Measurements from ENCODE around the gene CNR2. TPM values are rescaled to one million over a fixed set of nuclear protein-coding genes. Genes with fewer than 3 reads are reported as not detected.

CNR2 gene
- total RNA-seq, 1 experiment from 2014 or later = not detected

DNA sequence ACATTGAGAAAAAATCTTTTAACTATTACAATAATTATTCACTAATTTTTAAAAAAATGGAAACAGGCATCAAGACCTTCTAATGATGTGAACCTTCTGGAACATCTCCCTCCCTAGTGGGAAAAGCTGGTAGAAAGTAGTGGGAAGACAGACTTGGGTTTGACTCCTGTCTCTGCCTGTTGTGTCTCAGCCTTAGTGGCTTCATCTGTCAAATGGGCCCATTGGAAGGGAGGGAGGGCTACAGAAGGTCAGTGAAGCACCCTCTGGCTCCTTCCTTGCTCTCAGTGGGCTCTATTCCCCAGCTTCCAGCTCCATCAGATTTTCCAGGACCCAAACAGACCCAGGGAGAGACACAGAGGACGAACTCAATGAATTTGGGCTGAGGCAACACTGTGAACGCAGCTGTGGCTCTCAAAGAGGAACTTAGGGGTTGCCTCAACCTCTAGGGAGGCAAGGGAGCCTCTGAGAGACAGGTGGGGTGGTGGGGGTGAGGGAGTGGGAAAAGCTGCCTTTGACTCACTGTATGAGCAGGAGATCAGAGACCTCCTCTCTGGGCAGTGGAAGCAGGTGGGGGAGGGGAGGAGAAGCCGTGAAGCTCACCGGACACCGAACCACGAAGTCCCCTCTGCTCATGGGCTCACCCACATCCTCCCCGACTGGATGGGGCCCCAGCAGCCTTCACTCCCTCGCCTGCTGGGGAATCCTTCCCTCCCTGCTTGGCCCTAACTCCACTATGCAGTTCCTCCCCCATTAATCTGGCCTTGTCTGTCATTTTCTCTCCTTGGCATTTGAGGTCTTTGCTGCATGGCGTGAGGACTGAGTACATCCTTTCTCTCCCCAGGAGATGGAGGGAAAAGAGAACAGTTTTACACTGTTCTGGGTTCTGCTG, 4.5 kb downstream of the CNR2 start:
- Histone ChIP-seq H3K27me3 (replicated peaks; ENCODE audit: insufficient read depth, low read depth, low read length, poor library complexity) (no peaks in the 10 kb centered on the region), H3K4me1 (ENCODE audit: insufficient read depth, low read length, poor library complexity, severe bottlenecking) (no peaks in the 10 kb centered on the region), H3K4me3 (ENCODE audit: low read depth, low read length, poor library complexity, severe bottlenecking) (no peak overlapping the region), H3K36me3 (ENCODE audit: insufficient read depth, low read length, poor library complexity, severe bottlenecking) (no peaks in the 10 kb centered on the region), H3K9me3 (ENCODE audit: low read depth, low read length, poor library complexity, severe bottlenecking) (no peaks in the 10 kb centered on the region), H3K27ac (ENCODE audit: low read depth, low read length, poor library complexity, severe bottlenecking) (no peak overlapping the region)
- BruUV-seq (replicated peaks) = no TSS peak
- no peak for DNase-seq (ENCODE audit: low spot score)
- intact Hi-C loops (cut with micrococcal nuclease; ENCODE audit: unreplicated experiment) = no loop called here
- ChIA-PET CTCF (no interaction called here), POLR2A (ENCODE audit: low non-redundant PET) (no interaction called here)
- TF ChIP-seq, protein P1, sequence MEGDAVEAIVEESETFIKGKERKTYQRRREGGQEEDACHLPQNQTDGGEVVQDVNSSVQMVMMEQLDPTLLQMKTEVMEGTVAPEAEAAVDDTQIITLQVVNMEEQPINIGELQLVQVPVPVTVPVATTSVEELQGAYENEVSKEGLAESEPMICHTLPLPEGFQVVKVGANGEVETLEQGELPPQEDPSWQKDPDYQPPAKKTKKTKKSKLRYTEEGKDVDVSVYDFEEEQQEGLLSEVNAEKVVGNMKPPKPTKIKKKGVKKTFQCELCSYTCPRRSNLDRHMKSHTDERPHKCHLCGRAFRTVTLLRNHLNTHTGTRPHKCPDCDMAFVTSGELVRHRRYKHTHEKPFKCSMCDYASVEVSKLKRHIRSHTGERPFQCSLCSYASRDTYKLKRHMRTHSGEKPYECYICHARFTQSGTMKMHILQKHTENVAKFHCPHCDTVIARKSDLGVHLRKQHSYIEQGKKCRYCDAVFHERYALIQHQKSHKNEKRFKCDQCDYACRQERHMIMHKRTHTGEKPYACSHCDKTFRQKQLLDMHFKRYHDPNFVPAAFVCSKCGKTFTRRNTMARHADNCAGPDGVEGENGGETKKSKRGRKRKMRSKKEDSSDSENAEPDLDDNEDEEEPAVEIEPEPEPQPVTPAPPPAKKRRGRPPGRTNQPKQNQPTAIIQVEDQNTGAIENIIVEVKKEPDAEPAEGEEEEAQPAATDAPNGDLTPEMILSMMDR (conservative IDR thresholded peaks at IDR 0.05; ENCODE audit: low read depth, low read length) = no peak
- no peak for TF ChIP-seq EZH2 (IDR thresholded peaks at IDR 0.05; ENCODE audit: borderline replicate concordance, low read depth, low read length, poor library complexity, severe bottlenecking)

DNA sequence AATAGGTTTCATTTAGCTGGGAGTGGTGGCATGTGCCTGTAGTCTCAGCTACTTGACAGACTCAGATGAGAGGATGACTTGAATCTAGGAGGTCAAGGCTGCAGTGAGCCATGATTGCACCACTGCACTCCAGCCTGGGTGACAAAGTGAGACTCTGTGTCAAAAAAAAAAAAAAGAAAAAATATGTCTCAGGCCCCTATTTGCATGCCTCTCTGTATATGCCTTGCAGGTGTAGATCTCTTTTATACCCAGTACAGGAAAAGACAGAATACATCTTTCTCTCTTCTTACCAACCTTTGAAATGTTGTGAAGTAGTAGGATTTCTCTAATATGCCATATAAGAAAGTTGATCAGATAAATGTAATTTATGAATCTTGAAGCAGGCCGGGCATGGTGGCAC, 6.4 kb downstream of the CNR2 start:
- no peaks in the 10 kb centered on the region for H3K27me3 ChIP-seq (replicated peaks; ENCODE audit: insufficient read depth, low read depth, low read length, poor library complexity)

DNA sequence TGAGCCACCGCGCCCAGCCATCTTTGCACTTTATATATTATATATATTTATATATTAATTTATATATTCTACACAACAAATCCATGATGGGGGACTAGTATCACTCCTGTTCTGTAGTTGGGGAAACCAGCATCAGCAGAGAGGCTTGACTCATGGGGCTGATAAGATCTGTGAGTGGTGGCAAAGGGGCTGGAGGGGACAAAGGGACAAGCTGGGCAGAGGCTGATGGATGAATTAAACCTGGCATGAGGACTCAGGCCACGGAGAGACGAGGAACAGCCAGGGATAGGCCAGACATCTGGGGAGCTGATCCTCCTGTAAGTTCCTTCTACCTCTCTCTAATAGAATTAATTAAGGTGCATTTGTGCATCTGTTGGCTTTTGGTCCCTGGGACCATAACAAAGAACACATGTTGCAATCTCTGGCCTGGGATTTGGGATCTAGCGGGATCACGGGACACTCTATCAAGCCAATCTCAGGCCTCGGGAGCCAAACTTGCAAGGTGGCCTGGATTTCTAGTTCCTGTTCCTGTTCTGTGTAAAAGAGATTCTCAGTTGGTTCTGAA, 7.6 kb downstream of the CNR2 start:
- no peak for TF ChIP-seq EZH2 (IDR thresholded peaks at IDR 0.05; ENCODE audit: borderline replicate concordance, low read depth, low read length, poor library complexity, severe bottlenecking)
- DNase-seq (ENCODE audit: low spot score) = no peak
- no TSS peak for BruUV-seq (replicated peaks)

More for the DNA sequence above, 6.4 kb downstream of the CNR2 start:
- Histone ChIP-seq H3K36me3 (ENCODE audit: insufficient read depth, low read length, poor library complexity, severe bottlenecking) (no peaks in the 10 kb centered on the region), H3K4me1 (ENCODE audit: insufficient read depth, low read length, poor library complexity, severe bottlenecking) (no peaks in the 10 kb centered on the region), H3K4me3 (ENCODE audit: low read depth, low read length, poor library complexity, severe bottlenecking) (no peak overlapping the region), H3K27ac (ENCODE audit: low read depth, low read length, poor library complexity, severe bottlenecking) (no peak overlapping the region), H3K9me3 (ENCODE audit: low read depth, low read length, poor library complexity, severe bottlenecking) (no peaks in the 10 kb centered on the region)
- intact Hi-C loops (cut with micrococcal nuclease; ENCODE audit: unreplicated experiment) = no loop called here
- CTCF ChIA-PET = interaction anchor here (0.7 to 0.8 kb wide), 2 partner anchors 10 to 272 kb away, joined by 3 to 8 read pairs; no protein-coding TSS in a partner anchor
- POLR2A ChIA-PET (ENCODE audit: low non-redundant PET) = no interaction called here
- no peak for DNase-seq (ENCODE audit: low spot score)
- BruUV-seq (replicated peaks) = no TSS peak
- TF ChIP-seq EZH2 (IDR thresholded peaks at IDR 0.05; ENCODE audit: borderline replicate concordance, low read depth, low read length, poor library complexity, severe bottlenecking) = no peak
- TF ChIP-seq, protein P1 (conservative IDR thresholded peaks at IDR 0.05; ENCODE audit: low read depth, low read length) = no peak

More for the DNA sequence above, 7.6 kb downstream of the CNR2 start:
- H3K4me1 ChIP-seq (ENCODE audit: insufficient read depth, low read length, poor library complexity, severe bottlenecking) = no peaks in the 10 kb centered on the region
- H3K27me3 ChIP-seq (replicated peaks; ENCODE audit: insufficient read depth, low read depth, low read length, poor library complexity) = no peaks in the 10 kb centered on the region
- H3K36me3 ChIP-seq (ENCODE audit: insufficient read depth, low read length, poor library complexity, severe bottlenecking) = no peaks in the 10 kb centered on the region
- intact Hi-C loops (cut with micrococcal nuclease; ENCODE audit: unreplicated experiment) = no loop called here
- no peak overlapping the region for H3K27ac ChIP-seq (ENCODE audit: low read depth, low read length, poor library complexity, severe bottlenecking)
- ChIA-PET CTCF (no interaction called here), POLR2A (ENCODE audit: low non-redundant PET) (no interaction called here)
- H3K4me3 ChIP-seq (ENCODE audit: low read depth, low read length, poor library complexity, severe bottlenecking) = no peak overlapping the region
- no peaks in the 10 kb centered on the region for H3K9me3 ChIP-seq (ENCODE audit: low read depth, low read length, poor library complexity, severe bottlenecking)

All from A673 (cell line).